Ovary (tissue), 9 donors: ENCODE measurements around the gene BTG1. TPM values are rescaled to one million over a fixed set of nuclear protein-coding genes. Genes with fewer than 3 reads are reported as not detected.

Source experiments
- DNase-seq, 5 donors: peaks; one replicate each; pipeline ENCODE4 v3.0.0-alpha.2; 2019 to 2020
- H3K27ac ChIP-seq, 2 donors: fragments of 200-600 bp; one replicate each; pipeline versions ENCODE4 v1.5.1 to v1.8.0; 2019 to 2022
- H3K27me3 ChIP-seq: fragments of 200-600 bp; one replicate; pipeline ENCODE4 v1.8.0; 2022
- H3K36me3 ChIP-seq: fragments of 200-600 bp; sonication (generic); one replicate; pipeline ENCODE4 v1.5.1; 2019
- H3K4me1 ChIP-seq: one replicate; pipeline ENCODE4 v1.8.1; 2013; ENCODE audit warnings: mild to moderate bottlenecking, moderate library complexity; ENCODE audit not compliant: insufficient read depth
- H3K4me3 ChIP-seq: fragments of 200-600 bp; sonication (generic); one replicate; pipeline ENCODE4 v1.5.1; 2017
- H3K9me3 ChIP-seq, 2 donors: fragments of 200-600 bp in 1 of 2; sonication (generic) in 1 of 2; one replicate each; pipeline versions ENCODE4 v1.5.1 to v1.8.1; 2013 to 2019; ENCODE audit warnings: mild to moderate bottlenecking in 1 of 2, moderate library complexity in 1 of 2
- CTCF ChIP-seq, 3 donors: fragments of 450-650 bp in 2 of 3; fragments of 200-600 bp in 1 of 3; IDR thresholded peaks; one replicate each; pipeline versions ENCODE4 v1.5.1 to v1.8.0; 2016 to 2022; ENCODE audit warnings: antibody characterized with exemption in 3 of 3, mild to moderate bottlenecking in 1 of 3
- EP300 ChIP-seq: sonication (generic); formaldehyde crosslinking; IDR thresholded peaks from one replicate; pipeline ENCODE4 v1.6.1; 2017; ENCODE audit warnings: antibody characterized with exemption
- POLR2A ChIP-seq: fragments of 450-650 bp; IDR thresholded peaks from one replicate; pipeline ENCODE4 v1.6.1; 2017; ENCODE audit warnings: antibody characterized with exemption, mild to moderate bottlenecking, moderate library complexity
- WGBS, 3 donors: extraction: QIAGEN DNeasy Blood & Tissue Kit in 1 of 3; methylation state at CpG; one replicate each; pipeline versions ENCODE4 v1.1.5 to v1.1.7; 2013 to 2017; 5-methylcytosine and 5-hydroxymethylcytosine counted together
- intact Hi-C, 4 donors: fragments of 100-400 bp; cut with DNase I; formaldehyde crosslinking; loops; one replicate each; pipeline versions ENCODE4 v1.11.0 to v1.15.1; 2022 to 2023
- polyA plus RNA-seq, 2 donors: library from polyadenylated mRNA; stranded (reverse); fragments of 200-250 nt in 1 of 2; fragments of 350-450 nt in 1 of 2; fragmentation: Illumina TruSeq in 1 of 2; extraction: RNeasy Lipid Tissue Mini Kit (QIAGEN cat#74804) in 1 of 2; gene quantifications; one replicate each; pipeline ENCODE4 v1.2.3, GENCODE V29; 2013 to 2014
- total RNA-seq, 7 donors: library from RNA; depleted of rRNA in 2 of 7; stranded (reverse); fragments of >200 nt in 2 of 7; fragmentation: NEBNext Ultra II Directional in 3 of 7; extraction: Animal tissue kit (Norgen Biotek cat#: 25700) in 3 of 7; gene quantifications; one replicate each; pipeline versions ENCODE4 v1.1.0 to v1.2.4, GENCODE V29; 2016 to 2023
- donor health status: DM: no; HTN: no; CAD: no; lungs with moderate emphysema.
- donor health status: DM: no; HTN: no; CAD: no.
- donor health status: Bipolar disorder and iron deficiency.
- donor health status: DM: yes; HTN: yes; CAD: no.
- donor health status: DM: no; HTN: no; CAD: no.
- donor health status: DM: yes; HTN: yes; CAD: no.

The BTG1 gene
- total and polyA plus RNA-seq, 9 donors: 55.8 to 145 (median 86.1) TPM

DNA sequence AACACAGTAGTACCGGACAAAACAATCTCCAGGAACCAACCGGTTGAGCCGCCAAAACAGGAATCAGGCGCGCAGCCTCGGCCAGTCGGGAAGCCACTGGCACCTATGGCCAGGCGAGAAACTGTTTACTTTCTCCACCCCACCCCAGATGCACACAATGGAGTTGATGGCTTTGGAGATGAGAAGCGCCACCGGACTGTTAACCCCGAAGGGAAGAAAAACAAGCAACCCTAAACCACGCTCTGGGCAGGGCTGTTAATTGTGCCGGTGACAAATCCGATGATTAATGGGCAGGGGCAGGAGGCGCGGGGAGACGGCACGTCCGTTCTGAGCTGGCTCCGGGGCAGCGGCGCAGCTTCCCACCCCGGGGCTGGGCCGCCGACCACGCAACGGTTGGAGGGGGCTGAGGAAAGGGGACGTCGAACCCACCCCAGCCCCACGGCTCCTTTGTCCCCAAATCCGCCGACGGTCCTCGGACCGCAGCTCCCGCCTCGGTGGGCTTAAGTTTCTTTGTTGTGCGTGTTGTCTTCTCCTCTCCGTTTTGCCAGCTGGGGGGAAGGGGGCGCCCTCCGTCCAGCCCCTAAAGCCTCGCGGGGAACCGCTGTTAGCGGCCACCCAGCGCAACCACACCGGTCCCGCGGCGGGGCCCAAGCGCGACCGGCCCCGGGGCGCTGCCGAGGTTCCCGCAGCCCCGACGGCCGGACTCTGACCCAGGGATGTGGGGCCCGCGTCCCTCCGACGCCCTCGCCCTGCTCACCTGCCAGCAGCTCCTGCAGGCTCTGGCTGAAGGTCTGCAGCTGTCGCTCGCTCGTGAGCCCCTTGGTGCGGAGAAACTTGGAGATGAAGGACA is 790 bp downstream of the BTG1 start:
- peak; percentile 48 to 72 (median 61) for DNase-seq
- intact Hi-C loops: loop anchor here in 3 of 4 donors (1.0 to 10.0 kb wide), 7 partner anchors 100 to 763 kb away; no protein-coding TSS in a partner anchor
- Histone ChIP-seq H3K27ac (peak overlapping the region; percentile 96 to 99), H3K9me3 (no peaks in the 10 kb centered on the region), H3K27me3 (no peaks in the 10 kb centered on the region), H3K4me3 (peak overlapping the region; percentile 100), H3K36me3 (no peaks in the 10 kb centered on the region), H3K4me1 (no peaks in the 10 kb centered on the region)
- WGBS, 3 donors: 0 to 1% (median 0%) methylated on average over 64 to 69 of the region's 69 CpGs
- no peak for TF ChIP-seq POLR2A
- TF ChIP-seq EP300: no peak

DNA sequence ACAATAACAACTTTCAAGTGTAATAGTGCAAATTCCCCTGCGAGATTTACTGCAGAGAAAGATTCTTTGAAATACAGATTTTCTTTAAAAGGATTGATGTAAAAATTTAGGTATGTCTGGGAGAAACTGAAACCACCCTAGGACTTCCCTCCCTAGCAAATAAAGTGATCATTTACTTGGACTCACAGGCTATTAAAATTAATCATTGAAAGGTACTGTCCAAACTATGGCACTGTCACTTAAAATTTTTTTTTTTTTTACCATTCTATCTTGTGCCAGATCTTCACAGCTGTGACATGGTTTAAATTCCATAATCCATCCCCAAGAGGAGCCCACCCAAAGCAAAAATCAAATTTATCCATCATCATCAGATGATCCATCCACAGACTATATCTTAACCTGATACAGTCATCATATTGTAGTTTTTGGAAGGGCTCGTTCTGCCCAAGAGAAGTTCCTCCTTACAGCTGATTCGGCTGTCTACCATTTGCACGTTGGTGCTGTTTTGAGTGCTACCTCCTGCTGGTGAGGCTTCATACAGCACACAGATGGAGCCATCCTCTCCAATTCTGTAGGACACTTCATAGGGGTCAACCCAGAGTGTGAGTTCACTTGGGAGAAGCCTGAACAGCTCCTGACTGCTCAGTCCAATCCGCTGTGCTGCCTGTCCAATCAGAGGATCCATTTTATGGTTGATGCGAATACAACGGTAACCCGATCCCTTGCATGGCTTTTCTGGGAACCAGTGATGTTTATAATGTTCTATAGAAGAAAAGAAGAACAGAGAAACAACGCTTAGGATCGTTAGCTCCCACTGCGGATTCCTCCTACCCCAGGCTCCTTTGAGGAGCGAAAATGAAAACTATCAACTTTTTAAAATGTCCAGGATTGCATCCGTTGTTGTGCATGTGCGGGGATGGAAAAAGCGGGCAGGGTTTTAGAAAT is 1.7 kb downstream of the BTG1 start:
- Histone ChIP-seq H3K4me1 (no peaks in the 10 kb centered on the region), H3K27me3 (no peaks in the 10 kb centered on the region), H3K27ac (peak overlapping the region; percentile 96 to 99), H3K36me3 (no peaks in the 10 kb centered on the region), H3K4me3 (peak overlapping the region; percentile 100), H3K9me3 (no peaks in the 10 kb centered on the region)
- DNase-seq: peak; percentile 53 to 73 (median 60)
- WGBS, 3 donors: 1 to 2% (median 1%) methylated on average over 15 of the region's 15 CpGs
- TF ChIP-seq EP300: no peak
- peak in 2 of 3 donors; percentile 65 to 70 for TF ChIP-seq CTCF (IDR thresholded peaks at IDR 0.05)
- intact Hi-C loops: loop anchor here in 3 of 4 donors (5.0 to 10.0 kb wide), 4 partner anchors 101 to 762 kb away; no protein-coding TSS in a partner anchor

DNA sequence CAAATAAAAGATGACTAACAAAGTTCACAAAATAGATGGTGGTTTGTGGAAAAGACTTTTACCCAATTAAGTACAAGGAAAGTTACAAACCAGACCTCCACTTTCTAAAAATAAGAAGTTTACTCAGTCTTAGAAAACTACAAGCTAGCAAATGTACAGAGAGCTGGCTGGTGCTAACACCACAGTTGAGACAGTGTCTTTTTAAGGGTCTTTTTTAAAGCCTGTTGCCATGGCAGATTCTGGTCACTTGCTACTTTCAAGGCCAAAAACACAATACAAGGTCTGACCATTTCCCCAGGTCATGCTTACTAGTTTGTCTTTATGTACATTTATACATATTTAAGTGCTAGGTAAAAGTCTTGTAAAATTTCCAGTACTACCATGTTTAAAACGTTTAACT is 2.4 kb downstream of the BTG1 start:
- intact Hi-C loops: loop anchor here in 3 of 4 donors (5.0 to 10.0 kb wide), 4 partner anchors 102 to 761 kb away; no protein-coding TSS in a partner anchor
- Histone ChIP-seq H3K27me3 (no peaks in the 10 kb centered on the region), H3K36me3 (no peaks in the 10 kb centered on the region), H3K27ac (peak overlapping the region in 1 of 2 donors; percentile 96), H3K4me1 (no peaks in the 10 kb centered on the region), H3K4me3 (peak overlapping the region; percentile 100), H3K9me3 (no peaks in the 10 kb centered on the region)
- TF ChIP-seq CTCF (IDR thresholded peaks at IDR 0.05) (no peak), POLR2A (no peak)
- WGBS, 3 donors: 0 to 3% (median 2%) methylated on average over 1 of the region's 1 CpG
- no peak for DNase-seq

- H3K27me3 ChIP-seq: no peaks in the 10 kb centered on the region
- WGBS, 3 donors: 26 to 35% (median 34%) methylated on average over 5 of the region's 5 CpGs
- DNase-seq: no peak
- no peaks in the 10 kb centered on the region for H3K9me3 ChIP-seq
- intact Hi-C loops: loop anchor here in 3 of 4 donors (5.0 to 10.0 kb wide), 4 partner anchors 102 to 760 kb away; no protein-coding TSS in a partner anchor
- no peaks in the 10 kb centered on the region for H3K4me1 ChIP-seq
- TF ChIP-seq CTCF (IDR thresholded peaks at IDR 0.05): no peak
- TF ChIP-seq EP300: no peak
- no peak for TF ChIP-seq POLR2A
- peak overlapping the region; percentile 100 for H3K4me3 ChIP-seq
- no peaks in the 10 kb centered on the region for H3K36me3 ChIP-seq
- no peak overlapping the region for H3K27ac ChIP-seq
Measured at GRCh38 chr12:92142251-92142926, 3.3 kb downstream of the BTG1 start.
